Mucosa of rectum (tissue), 2 donors: ENCODE measurements around the gene NUDT1.

Experiments used
- H3K27ac ChIP-seq, 2 donors: one replicate each; pipeline ENCODE4 v1.7.0; 2013; ENCODE audit warnings: inconsistent platforms in 2 of 2, low read depth in 2 of 2, low read length in 2 of 2
- H3K27me3 ChIP-seq, 2 donors: one replicate each; pipeline ENCODE4 v1.7.0; 2013; ENCODE audit warnings: low read length in 2 of 2; ENCODE audit not compliant: control insufficient read depth in 2 of 2, insufficient read depth in 2 of 2
- H3K36me3 ChIP-seq, 2 donors: one replicate each; pipeline ENCODE4 v1.7.0; 2013; ENCODE audit warnings: low read length in 2 of 2; ENCODE audit not compliant: control insufficient read depth in 2 of 2, insufficient read depth in 2 of 2
- H3K4me1 ChIP-seq, 2 donors: one replicate each; pipeline ENCODE4 v1.7.0; 2013; ENCODE audit warnings: low read length in 2 of 2, mild to moderate bottlenecking in 1 of 2; ENCODE audit not compliant: control insufficient read depth in 2 of 2, insufficient read depth in 2 of 2
- H3K4me3 ChIP-seq, 2 donors: one replicate each; pipeline ENCODE4 v1.7.0; 2013; ENCODE audit warnings: low read length in 2 of 2
- H3K9ac ChIP-seq, 2 donors: one replicate each; pipeline ENCODE4 v1.7.0; 2013; ENCODE audit warnings: low read length in 2 of 2, low read depth in 1 of 2, mild to moderate bottlenecking in 1 of 2
- H3K9me3 ChIP-seq, 2 donors: one replicate each; pipeline ENCODE4 v1.7.0; 2013; ENCODE audit warnings: low read length in 2 of 2; ENCODE audit not compliant: control insufficient read depth in 2 of 2
- donor health status: healthy.
- donor health status: Normal muscosa, but diverticular disease.

NUDT1 gene

GRCh38 chr7:2231992-2232765 lies 9.8 kb upstream of the NUDT1 start:
- H3K9ac ChIP-seq = peak overlapping the region; percentile 57 to 78
- peaks cover 14 to 26% of the 10 kb centered on the region in 2 donors for H3K36me3 ChIP-seq
- peak overlapping the region in 1 of 2 donors; percentile 32 for H3K27ac ChIP-seq
- peaks cover 8 to 18% of the 10 kb centered on the region in 2 donors for H3K4me1 ChIP-seq
- H3K27me3 ChIP-seq = no peaks in the 10 kb centered on the region
- H3K9me3 ChIP-seq = no peaks in the 10 kb centered on the region
- H3K4me3 ChIP-seq = peak overlapping the region; percentile 71 to 95

- peak within 1 kb of the TSS; percentile 71 to 95 for H3K4me3 ChIP-seq
- H3K27ac ChIP-seq = peak within 1 kb of the TSS in 1 of 2 donors; percentile 32
- H3K9me3 ChIP-seq = no peaks in the 10 kb centered on the region
- H3K27me3 ChIP-seq = no peaks in the 10 kb centered on the region
- peaks cover 12 to 27% of the 10 kb centered on the region in 2 donors for H3K36me3 ChIP-seq
- peak within 1 kb of the TSS; percentile 57 to 78 for H3K9ac ChIP-seq
- H3K4me1 ChIP-seq = peaks cover 11 to 18% of the 10 kb centered on the region in 2 donors
These were observed 9.1 kb upstream of the NUDT1 start, which contains the start of gene MAD1L1 for GRCh38 chr7:2232766-2233520. MAD1L1 (minus strand) TSS chr7:2232945; CDS start chr7:2230133, 2,812 bp downstream.

- Histone ChIP-seq H3K27me3 (no peaks in the 10 kb centered on the region), H3K9ac (no peak overlapping the region), H3K27ac (no peak overlapping the region), H3K36me3 (peaks cover 18 to 32% of the 10 kb centered on the region in 2 donors), H3K4me3 (no peak overlapping the region), H3K4me1 (peaks cover 11 to 18% of the 10 kb centered on the region in 2 donors), H3K9me3 (no peaks in the 10 kb centered on the region)
These were observed 8.1 kb upstream of the NUDT1 start for GRCh38 chr7:2233926-2234325.

- no peak overlapping the region for H3K4me3 ChIP-seq
- no peak overlapping the region for H3K9ac ChIP-seq
- H3K36me3 ChIP-seq = peaks cover 23 to 29% of the 10 kb centered on the region in 2 donors
- peak overlapping the region; percentile 58 to 71 for H3K27ac ChIP-seq
- H3K9me3 ChIP-seq = no peaks in the 10 kb centered on the region
- H3K4me1 ChIP-seq = peaks cover 4 to 15% of the 10 kb centered on the region in 2 donors
- no peaks in the 10 kb centered on the region for H3K27me3 ChIP-seq
These were observed 4.9 kb upstream of the NUDT1 start for GRCh38 chr7:2237109-2237602.

DNA sequence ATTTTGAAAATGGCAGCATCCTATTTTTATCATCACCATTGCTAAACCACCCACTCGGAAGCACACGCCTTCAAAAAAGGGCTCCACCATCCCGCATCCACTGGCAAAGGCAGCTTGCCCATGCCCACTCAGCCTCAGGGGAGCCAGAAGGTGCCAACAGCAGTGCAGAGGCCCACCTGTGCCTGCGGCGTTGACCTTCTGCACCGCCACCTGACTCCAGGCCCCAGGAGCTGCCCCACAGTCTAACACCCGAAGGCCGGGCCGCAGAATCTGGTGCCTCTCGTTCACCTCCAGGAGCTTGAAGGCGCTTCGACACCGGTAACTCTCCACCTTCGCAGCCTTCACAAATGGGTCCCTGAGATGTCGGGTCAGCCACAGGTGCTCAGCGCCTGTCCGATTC lies 2.8 kb upstream of the NUDT1 start:
- no peak overlapping the region for H3K9ac ChIP-seq
- H3K27ac ChIP-seq = no peak overlapping the region
- no peak overlapping the region for H3K4me3 ChIP-seq
- H3K27me3 ChIP-seq = no peaks in the 10 kb centered on the region
- H3K4me1 ChIP-seq = peaks cover 7 to 20% of the 10 kb centered on the region in 2 donors
- no peaks in the 10 kb centered on the region for H3K9me3 ChIP-seq
- peaks cover 23 to 29% of the 10 kb centered on the region in 2 donors for H3K36me3 ChIP-seq

GRCh38 chr7:2242541-2243429 lies 759 bp downstream of the NUDT1 start:
- H3K27ac ChIP-seq = no peak overlapping the region
- no peaks in the 10 kb centered on the region for H3K9me3 ChIP-seq
- H3K27me3 ChIP-seq = no peaks in the 10 kb centered on the region
- H3K9ac ChIP-seq = peak overlapping the region; percentile 18 to 78
- H3K4me1 ChIP-seq = peaks cover 7 to 17% of the 10 kb centered on the region in 2 donors
- peaks cover 11% of the 10 kb centered on the region in 2 donors for H3K36me3 ChIP-seq
- peak overlapping the region; percentile 80 to 89 for H3K4me3 ChIP-seq

DNA sequence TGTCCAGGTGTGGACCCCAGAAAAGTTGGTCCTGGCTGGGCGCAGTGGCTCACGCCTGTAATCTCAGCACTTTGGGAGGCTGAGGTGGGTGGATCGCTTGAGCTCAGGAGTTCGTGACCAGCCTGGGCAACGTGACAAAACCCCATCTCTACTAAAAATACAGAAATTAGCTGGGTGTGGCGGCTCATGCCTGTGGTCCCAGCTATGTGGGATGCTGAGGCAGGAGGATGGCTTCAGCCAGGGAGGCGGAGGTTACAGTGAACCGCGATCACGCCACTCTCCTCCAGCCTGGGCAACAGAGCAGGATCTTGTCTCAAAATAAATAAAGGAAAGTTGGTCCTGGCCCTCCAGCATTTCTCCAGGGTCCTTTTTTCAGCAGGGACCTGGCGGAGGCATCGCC lies 1.4 kb downstream of the NUDT1 start:
- Histone ChIP-seq H3K9me3 (no peaks in the 10 kb centered on the region), H3K4me3 (no peak overlapping the region), H3K9ac (no peak overlapping the region), H3K27ac (no peak overlapping the region), H3K4me1 (peaks cover 7 to 17% of the 10 kb centered on the region in 2 donors), H3K36me3 (peaks cover 5% of the 10 kb centered on the region in 2 donors), H3K27me3 (no peaks in the 10 kb centered on the region)

DNA sequence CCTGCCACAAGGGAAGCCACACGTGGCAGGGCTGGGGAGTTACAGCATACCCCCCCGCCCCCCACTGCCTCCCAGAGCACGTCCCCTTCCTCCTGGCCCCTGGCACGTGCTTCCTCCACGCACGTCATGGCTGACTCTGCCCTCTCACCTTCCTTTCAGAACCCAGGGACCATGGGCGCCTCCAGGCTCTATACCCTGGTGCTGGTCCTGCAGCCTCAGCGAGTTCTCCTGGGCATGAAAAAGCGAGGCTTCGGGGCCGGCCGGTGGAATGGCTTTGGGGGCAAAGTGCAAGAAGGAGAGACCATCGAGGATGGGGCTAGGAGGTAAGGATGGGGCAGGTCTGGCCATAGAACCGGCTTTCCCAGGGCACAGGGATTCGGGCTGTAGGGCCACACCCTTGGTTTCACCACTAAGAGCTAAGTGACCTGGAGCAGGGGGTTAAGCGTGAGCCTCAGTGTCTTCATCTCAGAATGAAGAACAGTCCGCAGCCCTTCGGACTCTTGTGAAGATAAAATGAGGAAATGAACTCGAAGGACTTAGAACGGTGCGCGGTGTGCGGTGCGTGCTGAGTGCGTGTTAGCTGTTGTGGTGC lies 2.5 kb downstream of the NUDT1 start:
- H3K4me3 ChIP-seq = no peak overlapping the region
- no peaks in the 10 kb centered on the region for H3K9me3 ChIP-seq
- H3K4me1 ChIP-seq = peaks cover 7 to 17% of the 10 kb centered on the region in 2 donors
- H3K27ac ChIP-seq = no peak overlapping the region
- H3K36me3 ChIP-seq = no peaks in the 10 kb centered on the region
- H3K9ac ChIP-seq = no peak overlapping the region
- no peaks in the 10 kb centered on the region for H3K27me3 ChIP-seq

DNA sequence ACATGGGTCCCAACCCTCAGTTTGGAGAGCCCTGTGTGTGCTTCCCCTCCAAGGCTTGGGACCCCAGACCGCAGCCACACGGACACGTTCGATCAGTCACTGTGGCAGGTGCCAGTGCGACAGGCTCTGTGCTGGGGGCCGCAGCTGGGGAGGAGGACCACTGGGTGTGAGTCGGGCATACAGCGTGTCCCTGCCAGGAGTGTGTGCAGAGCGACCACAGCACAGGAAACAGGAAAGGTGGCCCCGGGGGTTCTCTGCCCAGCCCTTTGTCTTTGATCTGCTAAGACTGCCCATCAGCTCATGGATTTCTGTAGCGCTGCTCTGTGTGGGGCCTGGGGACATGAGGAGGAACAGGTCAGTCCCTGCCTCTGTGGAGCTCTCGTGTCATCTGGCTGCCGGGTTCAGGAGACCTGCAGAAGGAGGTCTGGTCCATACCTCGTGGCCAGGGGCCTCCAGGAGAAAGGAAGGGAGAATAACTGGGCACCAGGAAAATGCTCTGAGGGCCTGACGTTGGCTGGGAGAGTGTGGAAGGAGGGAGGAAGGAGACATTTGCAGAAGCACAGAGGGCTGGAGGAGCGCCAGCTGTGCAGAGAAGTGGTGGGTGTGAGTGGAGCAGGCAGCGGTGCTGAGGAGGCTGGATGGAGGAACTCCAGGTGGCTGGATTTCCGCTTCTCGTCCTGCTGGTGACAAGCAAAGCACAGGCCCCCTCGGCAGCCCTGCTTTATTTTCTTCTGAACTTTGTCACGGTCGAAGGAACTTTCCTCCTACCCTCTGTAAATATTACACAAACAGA lies 4.1 kb downstream of the NUDT1 start:
- Histone ChIP-seq H3K9me3 (no peaks in the 10 kb centered on the region), H3K27me3 (no peaks in the 10 kb centered on the region), H3K36me3 (peaks cover 0 to 1% of the 10 kb centered on the region in 2 donors), H3K27ac (no peak overlapping the region), H3K9ac (no peak overlapping the region), H3K4me3 (no peak overlapping the region), H3K4me1 (peaks cover 7 to 12% of the 10 kb centered on the region in 2 donors)
